HFFc6 (cell line): ENCODE data around the gene PKP3. TPM values are rescaled to one million over a fixed set of nuclear protein-coding genes. Genes with fewer than 3 reads are reported as not detected.
A peak's percentile ranks its signal among the peaks of the same experiment; 100 is the strongest.

Experiments used
- DNase-seq: peaks from one replicate; pipeline ENCODE4 v3.0.0-alpha.2; 2018
- H3K27ac Mint-ChIP-seq: 2 replicates; pipeline ENCODE4 v1.8.0; 2020; ENCODE audit warnings: mild to moderate bottlenecking, mixed read lengths
- H3K27me3 Mint-ChIP-seq: 2 replicates; pipeline ENCODE4 v1.8.0; 2021; ENCODE audit warnings: mild to moderate bottlenecking, moderate library complexity, mixed read lengths; ENCODE audit not compliant: insufficient read depth
- H3K36me3 Mint-ChIP-seq: 2 replicates; pipeline ENCODE4 v1.8.0; 2021; ENCODE audit warnings: low read depth, mixed read lengths
- H3K4me1 Mint-ChIP-seq: 2 replicates; pipeline ENCODE4 v1.8.0; 2020; ENCODE audit warnings: low read depth, mixed read lengths
- H3K4me3 Mint-ChIP-seq: 2 replicates; pipeline ENCODE4 v1.8.0; 2020; ENCODE audit warnings: mild to moderate bottlenecking, moderate library complexity, mixed read lengths
- H3K9me3 Mint-ChIP-seq: 2 replicates; pipeline ENCODE4 v1.8.0; 2020; ENCODE audit warnings: mild to moderate bottlenecking, mixed read lengths
- total RNA-seq, 6 experiments: library from RNA; stranded (reverse); fragmentation: NEBNext Ultra II Directional; extraction: Animal tissue kit (Norgen Biotek cat#: 25700); gene quantifications; 2 replicates in 1 of 6; 3 replicates in 5 of 6; pipeline ENCODE4 v1.2.3, GENCODE V29; 2021
- TF ChIP-seq, protein P1 (sequence below): fragments of 200-600 bp; sonication (generic); IDR thresholded peaks from 2 replicates; pipeline ENCODE4 v1.5.0; 2021; ENCODE audit warnings: antibody characterized with exemption, mild to moderate bottlenecking

Gene PKP3
- total RNA-seq, 6 experiments from 2014 or later, result 2.5 to 3.3 (median 2.9) TPM

DNA sequence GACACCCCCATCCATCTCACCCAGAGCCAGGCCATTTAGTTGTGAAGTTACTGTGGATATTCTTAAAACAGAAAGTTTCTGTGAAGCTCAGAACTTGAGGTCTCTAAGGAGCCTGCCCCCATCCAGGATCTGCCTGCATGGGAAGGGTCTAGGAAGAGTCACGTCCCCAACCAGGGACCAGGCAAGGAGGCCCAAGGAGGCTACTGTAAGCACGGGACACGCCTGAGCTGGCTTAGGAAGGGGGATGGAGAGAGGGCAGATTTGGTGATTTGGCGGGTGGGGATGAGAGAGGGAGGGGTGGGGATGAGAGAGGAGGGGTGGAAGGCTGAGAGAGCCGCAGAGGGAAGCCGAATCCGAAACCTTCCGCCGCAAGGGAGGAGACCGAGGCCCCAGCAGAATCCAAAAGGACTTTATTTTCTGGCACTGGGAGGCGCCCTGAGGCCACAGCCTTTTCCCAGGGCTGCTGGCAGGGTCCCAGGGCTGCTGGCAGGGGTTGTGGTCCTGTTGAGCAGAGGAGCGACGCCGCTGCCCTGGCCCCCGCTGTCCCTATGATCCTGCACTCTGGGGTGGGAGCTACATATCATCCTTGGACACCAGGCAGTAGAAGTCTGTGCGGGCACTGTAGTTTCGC lies 11.4 kb downstream of the PKP3 start:
- Mint-ChIP-seq H3K9me3 (no peaks in the 10 kb centered on the region), H3K27ac (no peak overlapping the region), H3K36me3 (no peaks in the 10 kb centered on the region), H3K27me3 (no peaks in the 10 kb centered on the region; the same call in 1 of the 2 replicates), H3K4me1 (no peaks in the 10 kb centered on the region), H3K4me3 (no peak overlapping the region)
- TF ChIP-seq, protein P1, sequence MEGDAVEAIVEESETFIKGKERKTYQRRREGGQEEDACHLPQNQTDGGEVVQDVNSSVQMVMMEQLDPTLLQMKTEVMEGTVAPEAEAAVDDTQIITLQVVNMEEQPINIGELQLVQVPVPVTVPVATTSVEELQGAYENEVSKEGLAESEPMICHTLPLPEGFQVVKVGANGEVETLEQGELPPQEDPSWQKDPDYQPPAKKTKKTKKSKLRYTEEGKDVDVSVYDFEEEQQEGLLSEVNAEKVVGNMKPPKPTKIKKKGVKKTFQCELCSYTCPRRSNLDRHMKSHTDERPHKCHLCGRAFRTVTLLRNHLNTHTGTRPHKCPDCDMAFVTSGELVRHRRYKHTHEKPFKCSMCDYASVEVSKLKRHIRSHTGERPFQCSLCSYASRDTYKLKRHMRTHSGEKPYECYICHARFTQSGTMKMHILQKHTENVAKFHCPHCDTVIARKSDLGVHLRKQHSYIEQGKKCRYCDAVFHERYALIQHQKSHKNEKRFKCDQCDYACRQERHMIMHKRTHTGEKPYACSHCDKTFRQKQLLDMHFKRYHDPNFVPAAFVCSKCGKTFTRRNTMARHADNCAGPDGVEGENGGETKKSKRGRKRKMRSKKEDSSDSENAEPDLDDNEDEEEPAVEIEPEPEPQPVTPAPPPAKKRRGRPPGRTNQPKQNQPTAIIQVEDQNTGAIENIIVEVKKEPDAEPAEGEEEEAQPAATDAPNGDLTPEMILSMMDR, result no peak
- no peak for DNase-seq

DNA sequence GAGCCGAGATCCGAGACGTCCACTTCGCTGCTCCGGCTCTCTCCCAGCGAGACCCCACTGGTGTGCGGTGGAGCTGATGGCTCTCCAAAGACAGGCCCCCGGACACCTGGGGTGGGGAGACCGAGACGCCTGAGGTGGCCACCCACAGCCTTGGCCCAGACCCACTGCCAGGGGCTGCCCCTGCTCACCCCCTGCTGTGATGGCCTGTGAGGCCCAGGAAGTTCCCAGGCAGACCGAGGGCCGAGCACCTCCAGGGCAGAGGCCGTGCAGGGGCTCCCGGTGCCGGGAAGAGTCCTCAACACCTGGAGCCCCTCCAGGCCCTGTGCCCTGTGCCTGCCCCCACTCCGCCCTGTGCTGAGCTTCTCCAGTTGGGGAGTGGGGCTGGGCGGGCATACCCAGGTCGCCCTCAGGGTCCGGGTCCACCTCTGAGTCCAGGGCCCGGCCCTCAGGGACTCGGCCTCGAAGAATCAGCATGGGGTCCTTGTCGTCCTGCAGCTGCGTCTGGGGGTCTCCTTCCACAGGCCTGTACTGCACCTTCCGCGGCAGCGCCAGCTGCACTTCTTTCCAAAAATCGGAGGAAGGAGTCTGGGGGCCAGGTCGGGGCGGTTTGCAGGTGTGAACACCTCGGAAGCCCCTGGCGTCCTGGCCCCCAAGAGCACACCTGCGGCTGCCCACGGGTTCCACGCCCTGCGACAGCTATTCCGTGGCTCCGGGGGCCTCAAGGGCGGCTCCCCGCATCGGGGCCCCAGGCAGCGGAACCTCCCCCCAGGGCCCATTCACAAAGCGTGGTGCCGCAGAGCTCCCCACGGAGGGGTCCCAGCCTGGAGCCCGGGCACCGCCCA lies 12.2 kb downstream of the PKP3 start:
- TF ChIP-seq, protein P1, result no peak
- Mint-ChIP-seq H3K9me3 (no peaks in the 10 kb centered on the region), H3K27me3 (no peaks in the 10 kb centered on the region; the same call in 1 of the 2 replicates), H3K27ac (no peak overlapping the region), H3K36me3 (no peaks in the 10 kb centered on the region), H3K4me3 (no peak overlapping the region; the same call in 1 of the 2 replicates), H3K4me1 (no peaks in the 10 kb centered on the region)
- no peak for DNase-seq

DNA sequence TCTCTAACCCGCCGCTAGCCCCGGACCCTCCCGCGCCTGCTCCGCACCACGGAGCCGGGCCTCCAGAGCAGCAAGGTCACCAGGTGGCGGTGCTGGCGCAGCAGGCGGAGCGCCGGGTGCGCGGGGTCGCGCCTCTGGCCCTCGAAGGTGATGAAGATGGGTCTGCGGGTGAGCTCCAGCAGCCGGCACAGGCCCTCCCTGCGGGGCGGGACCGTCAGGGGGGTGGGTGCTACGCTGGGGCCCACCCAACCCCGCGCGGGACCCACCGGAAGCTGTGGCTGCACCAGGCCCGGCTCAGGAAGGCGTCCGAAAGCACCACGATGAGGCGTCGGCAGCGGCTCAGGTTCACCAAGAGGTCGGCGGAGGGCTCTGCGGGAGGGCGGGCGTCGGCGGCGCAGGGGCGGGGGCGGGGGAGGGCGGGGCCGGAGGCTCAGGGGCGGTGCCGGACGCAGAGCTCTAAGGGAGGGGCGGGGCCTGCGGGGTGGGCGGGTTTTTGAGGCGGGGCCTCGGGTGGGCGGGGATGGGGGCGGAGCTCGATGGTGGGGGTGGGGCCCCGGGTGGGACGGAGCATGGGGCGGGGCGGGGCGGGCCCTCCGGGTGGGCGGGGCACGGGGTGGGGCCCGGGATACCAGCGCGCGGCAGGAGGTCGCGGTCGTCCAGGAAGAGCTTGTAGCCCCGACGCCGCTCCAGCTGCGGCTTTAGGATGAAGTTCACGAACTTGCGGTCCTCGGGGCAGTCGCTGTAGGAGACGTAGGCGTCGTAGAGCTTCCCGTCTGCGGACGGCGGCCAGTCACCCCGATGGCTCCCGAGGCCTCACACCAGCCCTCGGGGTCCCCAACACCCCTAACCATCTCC lies 13.0 kb downstream of the PKP3 start:
- H3K27ac Mint-ChIP-seq, result no peak overlapping the region
- DNase-seq, result peak; percentile 41
- H3K4me1 Mint-ChIP-seq, result no peaks in the 10 kb centered on the region
- no peaks in the 10 kb centered on the region for H3K36me3 Mint-ChIP-seq
- no peaks in the 10 kb centered on the region for H3K9me3 Mint-ChIP-seq
- H3K4me3 Mint-ChIP-seq, result peak overlapping the region; percentile 9; the same call in 1 of the 2 replicates
- TF ChIP-seq, protein P1, result peak; percentile 31; the same call in 1 of the 2 replicates
- H3K27me3 Mint-ChIP-seq, result no peaks in the 10 kb centered on the region; the same call in 1 of the 2 replicates

DNA sequence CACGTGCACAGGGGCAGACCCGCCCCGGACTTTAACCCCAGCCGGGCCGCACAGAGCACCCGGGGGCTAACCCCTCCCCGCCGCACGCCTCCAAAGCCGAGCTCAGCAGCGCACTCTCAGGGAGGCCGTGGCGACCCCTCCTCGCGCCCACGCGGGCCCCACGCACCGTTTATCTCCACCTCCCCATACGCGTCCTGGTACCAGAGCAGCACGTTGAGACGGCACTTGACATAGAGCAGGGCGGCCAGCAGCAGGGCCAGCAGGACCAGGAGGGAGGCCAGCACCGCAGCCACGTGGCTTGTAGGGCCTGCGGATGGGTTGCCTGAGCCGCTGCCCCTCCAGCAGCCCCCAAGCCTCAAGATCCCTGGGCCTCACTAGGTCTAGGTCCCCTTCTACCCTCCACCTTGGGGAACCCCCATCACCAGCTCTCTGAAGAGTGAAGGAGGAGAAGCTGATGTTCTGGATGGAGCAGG lies 13.7 kb downstream of the PKP3 start:
- Mint-ChIP-seq H3K4me1 (no peaks in the 10 kb centered on the region), H3K27ac (no peak overlapping the region), H3K4me3 (no peak overlapping the region), H3K27me3 (no peaks in the 10 kb centered on the region; the same call in 1 of the 2 replicates), H3K36me3 (no peaks in the 10 kb centered on the region), H3K9me3 (no peaks in the 10 kb centered on the region)
- TF ChIP-seq, protein P1, result no peak
- no peak for DNase-seq
